Stimulated activated CD8-positive, alpha-beta memory T cell treated with anti-CD3 and anti-CD28 coated beads, Interleukin-2, amount 100 ng/mL, for 48 hours (primary cell): Measurements from ENCODE around the gene PHOSPHO1.
A peak's percentile ranks its signal among the peaks of the same experiment; 100 is the strongest.
"Not testable (repeated sequence)": the region's sequence is repeated elsewhere in the genome, so short reads cannot be mapped to it uniquely, and the experiment has no call there.

Source experiments
- DNase-seq, 2 donors: peaks; one replicate each; pipeline ENCODE4 v3.0.0-alpha.2; 2020; ENCODE audit warnings: low read depth in 2 of 2

The PHOSPHO1 gene

GRCh38 chr17:49230636-49231562 lies at the start of gene PHOSPHO1:
TSS of gene PHOSPHO1 (minus strand) at chr17:49230787. CDS start at chr17:49226691, 4,096 bp downstream.
- DNase-seq, result peak; percentile 83 to 85

- DNase-seq, result no peak
Observed at GRCh38 chr17:49280061-49280460, 49.5 kb upstream of the PHOSPHO1 start.

GRCh38 chr17:49279263-49280015 lies 48.9 kb upstream of the PHOSPHO1 start:
- not testable (repeated sequence) for DNase-seq

- DNase-seq, result no peak
Observed at GRCh38 chr17:49278076-49278475, 47.5 kb upstream of the PHOSPHO1 start.

GRCh38 chr17:49277638-49278037 lies 47.1 kb upstream of the PHOSPHO1 start:
- DNase-seq, result no peak

GRCh38 chr17:49275981-49276380 lies 45.4 kb upstream of the PHOSPHO1 start:
- DNase-seq, result not testable (repeated sequence)

- DNase-seq, result no peak
Observed at GRCh38 chr17:49269356-49269755, 38.8 kb upstream of the PHOSPHO1 start.

GRCh38 chr17:49267912-49268311 lies 37.3 kb upstream of the PHOSPHO1 start:
- no peak for DNase-seq

GRCh38 chr17:49266233-49266632 lies 35.6 kb upstream of the PHOSPHO1 start:
- DNase-seq, result no peak

GRCh38 chr17:49261540-49261939 lies 31.0 kb upstream of the PHOSPHO1 start:
- not testable (repeated sequence) for DNase-seq

GRCh38 chr17:49260817-49261291 lies 30.3 kb upstream of the PHOSPHO1 start:
- peak in 1 of 2 donors; percentile 18 for DNase-seq

- peak; percentile 28 to 40 for DNase-seq
Observed at GRCh38 chr17:49260011-49260816, 29.6 kb upstream of the PHOSPHO1 start.

- no peak for DNase-seq
Observed at GRCh38 chr17:49259663-49260010, 29.1 kb upstream of the PHOSPHO1 start.

- no peak for DNase-seq
Observed at GRCh38 chr17:49258394-49258793, 27.8 kb upstream of the PHOSPHO1 start.

- DNase-seq, result no peak
Observed at GRCh38 chr17:49255125-49255524, 24.5 kb upstream of the PHOSPHO1 start.

GRCh38 chr17:49254066-49254465 lies 23.5 kb upstream of the PHOSPHO1 start:
- no peak for DNase-seq

- DNase-seq, result no peak
Observed at GRCh38 chr17:49252148-49252695, 21.6 kb upstream of the PHOSPHO1 start.

GRCh38 chr17:49249890-49250522 lies 19.4 kb upstream of the PHOSPHO1 start:
- DNase-seq, result no peak

GRCh38 chr17:49249292-49249794 lies 18.8 kb upstream of the PHOSPHO1 start:
- DNase-seq, result no peak

- DNase-seq, result no peak
Observed at GRCh38 chr17:49247944-49248343, 17.4 kb upstream of the PHOSPHO1 start.

- no peak for DNase-seq
Observed at GRCh38 chr17:49244839-49245238, 14.3 kb upstream of the PHOSPHO1 start.
